Loucy (cell line): Measurements from ENCODE around the gene SDC1.

Source experiments
- H2AFZ ChIP-seq: fragments of 200-600 bp; sonication (generic); 2 replicates; pipeline ENCODE4 v1.6.0; 2016; ENCODE audit warnings: antibody characterized with exemption, mild to moderate bottlenecking, low read length, moderate library complexity
- H3F3A ChIP-seq: fragments of 200-600 bp; 2 replicates; pipeline ENCODE4 v1.6.0; 2016; ENCODE audit warnings: antibody characterized with exemption, low read depth, mild to moderate bottlenecking
- H3K27me3 ChIP-seq: fragments of 200-600 bp; sonication (generic); 2 replicates; pipeline ENCODE4 v1.6.1; 2014; ENCODE audit warnings: low read length, mild to moderate bottlenecking; ENCODE audit not compliant: insufficient read depth, poor library complexity, severe bottlenecking
- H3K36me3 ChIP-seq: fragments of 200-600 bp; sonication (generic); 2 replicates; pipeline ENCODE4 v1.6.1; 2016; ENCODE audit warnings: low read length; ENCODE audit not compliant: insufficient read depth
- H3K4me1 ChIP-seq: fragments of 200-600 bp; sonication (generic); 2 replicates; pipeline ENCODE4 v1.5.1; 2014; ENCODE audit warnings: low read length, mild to moderate bottlenecking; ENCODE audit not compliant: insufficient read depth, poor library complexity, severe bottlenecking
- H3K4me2 ChIP-seq: fragments of 200-600 bp; sonication (generic); 2 replicates; pipeline ENCODE4 v1.6.0; 2014; ENCODE audit warnings: antibody characterized with exemption, low read length, low read depth, mild to moderate bottlenecking; ENCODE audit not compliant: poor library complexity, severe bottlenecking
- H3K4me3 ChIP-seq: fragments of 200-600 bp; sonication (generic); 2 replicates; pipeline ENCODE4 v1.5.1; 2014; ENCODE audit warnings: low read length, mild to moderate bottlenecking, mixed read lengths; ENCODE audit not compliant: poor library complexity, severe bottlenecking
- H3K79me2 ChIP-seq: fragments of 200-600 bp; sonication (generic); 2 replicates; pipeline ENCODE4 v1.6.1; 2014; ENCODE audit warnings: low read length; ENCODE audit not compliant: insufficient read depth
- H3K9ac ChIP-seq: fragments of 200-600 bp; sonication (generic); 2 replicates; pipeline ENCODE4 v1.6.0; 2014; ENCODE audit warnings: mild to moderate bottlenecking, low read depth, low read length, moderate library complexity; ENCODE audit not compliant: poor library complexity, severe bottlenecking
- H3K9me2 ChIP-seq: fragments of 200-600 bp; sonication (generic); replicated peaks from 2 replicates; pipeline ENCODE4 v1.6.1; 2016; ENCODE audit warnings: low read depth, low read length, mixed read lengths
- H3K9me3 ChIP-seq: fragments of 200-600 bp; sonication (generic); 2 replicates; pipeline ENCODE4 v1.6.1; 2014; ENCODE audit warnings: mild to moderate bottlenecking, antibody characterized with exemption, low read length, low read depth; ENCODE audit not compliant: insufficient read depth
- H4K20me1 ChIP-seq: fragments of 200-600 bp; sonication (generic); 2 replicates; pipeline ENCODE4 v1.6.0; 2014; ENCODE audit warnings: antibody characterized with exemption, low read length, mild to moderate bottlenecking; ENCODE audit not compliant: insufficient read depth, poor library complexity, severe bottlenecking
- EZH2phosphoT487 ChIP-seq: fragments of 200-600 bp; IDR thresholded peaks from 2 replicates; pipeline ENCODE4 v1.6.1; 2018; ENCODE audit warnings: antibody characterized with exemption, mild to moderate bottlenecking, moderate library complexity, borderline replicate concordance
- TF ChIP-seq, protein P1 (sequence below): fragments of 200-600 bp; sonication (generic); conservative IDR thresholded peaks from 2 replicates; pipeline ENCODE4 v1.5.1; 2014; ENCODE audit warnings: mild to moderate bottlenecking, antibody characterized with exemption, low read length

SDC1 gene

GRCh38 chr2:20210462-20210861, 14.5 kb downstream of the SDC1 start:
- TF ChIP-seq, protein P1, sequence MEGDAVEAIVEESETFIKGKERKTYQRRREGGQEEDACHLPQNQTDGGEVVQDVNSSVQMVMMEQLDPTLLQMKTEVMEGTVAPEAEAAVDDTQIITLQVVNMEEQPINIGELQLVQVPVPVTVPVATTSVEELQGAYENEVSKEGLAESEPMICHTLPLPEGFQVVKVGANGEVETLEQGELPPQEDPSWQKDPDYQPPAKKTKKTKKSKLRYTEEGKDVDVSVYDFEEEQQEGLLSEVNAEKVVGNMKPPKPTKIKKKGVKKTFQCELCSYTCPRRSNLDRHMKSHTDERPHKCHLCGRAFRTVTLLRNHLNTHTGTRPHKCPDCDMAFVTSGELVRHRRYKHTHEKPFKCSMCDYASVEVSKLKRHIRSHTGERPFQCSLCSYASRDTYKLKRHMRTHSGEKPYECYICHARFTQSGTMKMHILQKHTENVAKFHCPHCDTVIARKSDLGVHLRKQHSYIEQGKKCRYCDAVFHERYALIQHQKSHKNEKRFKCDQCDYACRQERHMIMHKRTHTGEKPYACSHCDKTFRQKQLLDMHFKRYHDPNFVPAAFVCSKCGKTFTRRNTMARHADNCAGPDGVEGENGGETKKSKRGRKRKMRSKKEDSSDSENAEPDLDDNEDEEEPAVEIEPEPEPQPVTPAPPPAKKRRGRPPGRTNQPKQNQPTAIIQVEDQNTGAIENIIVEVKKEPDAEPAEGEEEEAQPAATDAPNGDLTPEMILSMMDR, result no peak
- no peak for TF ChIP-seq EZH2phosphoT487
- Histone ChIP-seq H3K4me3 (no peak overlapping the region), H3K79me2 (no peaks in the 10 kb centered on the region), H3K9ac (no peak overlapping the region), H3K9me3 (no peaks in the 10 kb centered on the region), H3K4me2 (no peak overlapping the region), H3F3A (no peaks in the 10 kb centered on the region), H3K4me1 (peaks cover 8% of the 10 kb centered on the region), H3K27me3 (no peaks in the 10 kb centered on the region), H4K20me1 (no peaks in the 10 kb centered on the region), H3K36me3 (no peaks in the 10 kb centered on the region), H2AFZ (no peak overlapping the region), H3K9me2 (no peaks in the 10 kb centered on the region)

GRCh38 chr2:20209373-20210109, 15.4 kb downstream of the SDC1 start:
- no peak overlapping the region for H3K4me3 ChIP-seq
- H3F3A ChIP-seq, result no peaks in the 10 kb centered on the region
- H3K9me3 ChIP-seq, result no peaks in the 10 kb centered on the region
- no peak overlapping the region for H2AFZ ChIP-seq
- no peaks in the 10 kb centered on the region for H3K36me3 ChIP-seq
- no peaks in the 10 kb centered on the region for H4K20me1 ChIP-seq
- no peaks in the 10 kb centered on the region for H3K9me2 ChIP-seq
- no peak overlapping the region for H3K9ac ChIP-seq
- no peak overlapping the region for H3K4me2 ChIP-seq
- H3K27me3 ChIP-seq, result no peaks in the 10 kb centered on the region
- H3K79me2 ChIP-seq, result no peaks in the 10 kb centered on the region
- no peak for TF ChIP-seq EZH2phosphoT487
- TF ChIP-seq, protein P1, result no peak
- H3K4me1 ChIP-seq, result peaks cover 8% of the 10 kb centered on the region

GRCh38 chr2:20208476-20208859, 16.5 kb downstream of the SDC1 start:
- H3K36me3 ChIP-seq, result no peaks in the 10 kb centered on the region
- no peaks in the 10 kb centered on the region for H3K79me2 ChIP-seq
- H3K27me3 ChIP-seq, result no peaks in the 10 kb centered on the region
- no peak overlapping the region for H2AFZ ChIP-seq
- no peak overlapping the region for H3K9ac ChIP-seq
- H3F3A ChIP-seq, result no peaks in the 10 kb centered on the region
- H3K4me1 ChIP-seq, result peaks cover 8% of the 10 kb centered on the region
- no peak overlapping the region for H3K4me3 ChIP-seq
- H3K9me3 ChIP-seq, result no peaks in the 10 kb centered on the region
- TF ChIP-seq, protein P1, result no peak
- no peak for TF ChIP-seq EZH2phosphoT487
- no peaks in the 10 kb centered on the region for H3K9me2 ChIP-seq
- H4K20me1 ChIP-seq, result no peaks in the 10 kb centered on the region
- H3K4me2 ChIP-seq, result no peak overlapping the region
